ENCODE data around the gene SP2.

SP2 gene

GRCh38 chr17:47870056-47870455 lies 26.0 kb upstream of the SP2 start:
- no peak for DNase-seq (ENCODE audit: low read depth in 2 of 2)
- no peak overlapping the region for H3K4me3 ChIP-seq (replicated peaks in 1 of 2; ENCODE audit: low read depth in 2 of 2, low read length in 2 of 2)
- no peak for TF ChIP-seq CTCF (IDR thresholded peaks at IDR 0.05; ENCODE audit: low read depth, low read length)

GRCh38 chr17:47871048-47871447 lies 25.0 kb upstream of the SP2 start:
- no peak for TF ChIP-seq CTCF (IDR thresholded peaks at IDR 0.05; ENCODE audit: low read depth, low read length)
- H3K4me3 ChIP-seq (replicated peaks in 1 of 2; ENCODE audit: low read depth in 2 of 2, low read length in 2 of 2): no peak overlapping the region
- DNase-seq (ENCODE audit: low read depth in 2 of 2): no peak

- DNase-seq (ENCODE audit: low read depth in 2 of 2): no peak
- no peak overlapping the region for H3K4me3 ChIP-seq (replicated peaks in 1 of 2; ENCODE audit: low read depth in 2 of 2, low read length in 2 of 2)
- no peak for TF ChIP-seq CTCF (IDR thresholded peaks at IDR 0.05; ENCODE audit: low read depth, low read length)
Observed at GRCh38 chr17:47872019-47872650, 23.9 kb upstream of the SP2 start.

GRCh38 chr17:47872651-47873161 lies 23.3 kb upstream of the SP2 start:
- TF ChIP-seq CTCF (IDR thresholded peaks at IDR 0.05; ENCODE audit: low read depth, low read length): no peak
- peak in 1 of 2 donors; percentile 32 for DNase-seq (ENCODE audit: low read depth in 2 of 2)
- H3K4me3 ChIP-seq (replicated peaks in 1 of 2; ENCODE audit: low read depth in 2 of 2, low read length in 2 of 2): no peak overlapping the region

GRCh38 chr17:47873200-47874090 lies 22.6 kb upstream of the SP2 start:
- no peak for TF ChIP-seq CTCF (IDR thresholded peaks at IDR 0.05; ENCODE audit: low read depth, low read length)
- no peak overlapping the region for H3K4me3 ChIP-seq (replicated peaks in 1 of 2; ENCODE audit: low read depth in 2 of 2, low read length in 2 of 2)
- DNase-seq (ENCODE audit: low read depth in 2 of 2): no peak

GRCh38 chr17:47875011-47875985 lies 20.7 kb upstream of the SP2 start:
- no peak for DNase-seq (ENCODE audit: low read depth in 2 of 2)
- H3K4me3 ChIP-seq (replicated peaks in 1 of 2; ENCODE audit: low read depth in 2 of 2, low read length in 2 of 2): no peak overlapping the region
- no peak for TF ChIP-seq CTCF (IDR thresholded peaks at IDR 0.05; ENCODE audit: low read depth, low read length)
